ENCODE data around the gene SLC29A1.

DNA sequence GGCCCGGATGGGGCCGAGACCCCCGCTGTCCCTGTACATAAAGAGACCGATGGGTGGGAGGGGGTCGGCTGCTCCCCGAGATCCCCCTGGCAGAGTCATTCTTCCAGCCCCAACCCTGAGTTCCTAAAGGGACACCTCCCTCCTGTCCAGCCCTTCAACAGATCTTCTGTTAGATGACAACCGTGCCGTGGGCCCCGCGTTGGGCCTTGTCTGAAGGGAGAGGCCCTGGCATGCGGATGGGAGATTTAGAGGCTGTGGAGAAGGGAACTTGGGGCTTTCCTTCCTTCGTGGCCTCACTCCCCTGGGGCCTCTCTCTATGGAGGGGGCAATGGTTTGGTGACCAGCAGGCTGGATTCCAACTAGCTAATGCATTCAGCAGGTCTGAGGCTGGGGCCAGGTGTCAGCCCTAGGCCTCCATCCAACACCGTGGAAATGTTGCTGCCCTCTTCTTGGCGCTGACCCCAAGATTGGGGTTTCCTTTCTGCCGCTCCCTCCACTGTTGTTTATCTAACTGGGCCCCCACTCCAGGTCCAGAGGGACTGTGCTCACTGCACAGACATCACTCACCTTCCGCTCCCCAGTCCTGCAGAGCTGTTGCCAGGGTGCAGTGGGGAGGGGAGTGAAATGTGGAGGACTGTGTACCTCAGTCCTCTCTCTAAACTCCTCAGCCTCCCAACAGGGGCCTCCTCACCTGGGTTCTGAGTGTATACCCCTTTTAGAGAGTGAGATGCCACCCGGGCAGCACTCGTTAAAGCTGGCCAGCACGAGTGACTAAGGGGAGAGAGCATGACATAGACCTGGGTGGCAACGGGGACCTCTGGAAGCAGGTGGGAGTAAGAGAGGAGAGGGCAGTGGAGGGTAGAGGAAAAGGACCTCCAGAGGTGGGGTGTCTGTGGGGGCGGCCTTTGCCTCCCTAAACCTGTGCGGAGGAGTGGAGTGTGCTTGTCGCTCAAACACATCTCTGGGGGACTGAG, 53.6 kb downstream of the SLC29A1 start:
- TF ChIP-seq GTF2F1 (IDR thresholded peaks at IDR 0.05; ENCODE audit: borderline replicate concordance, low read depth, low read length) (no peak), POU5F1 (IDR thresholded peaks at IDR 0.05; ENCODE audit: low read depth, low read length) (no peak)
- TF ChIP-seq, protein P1, sequence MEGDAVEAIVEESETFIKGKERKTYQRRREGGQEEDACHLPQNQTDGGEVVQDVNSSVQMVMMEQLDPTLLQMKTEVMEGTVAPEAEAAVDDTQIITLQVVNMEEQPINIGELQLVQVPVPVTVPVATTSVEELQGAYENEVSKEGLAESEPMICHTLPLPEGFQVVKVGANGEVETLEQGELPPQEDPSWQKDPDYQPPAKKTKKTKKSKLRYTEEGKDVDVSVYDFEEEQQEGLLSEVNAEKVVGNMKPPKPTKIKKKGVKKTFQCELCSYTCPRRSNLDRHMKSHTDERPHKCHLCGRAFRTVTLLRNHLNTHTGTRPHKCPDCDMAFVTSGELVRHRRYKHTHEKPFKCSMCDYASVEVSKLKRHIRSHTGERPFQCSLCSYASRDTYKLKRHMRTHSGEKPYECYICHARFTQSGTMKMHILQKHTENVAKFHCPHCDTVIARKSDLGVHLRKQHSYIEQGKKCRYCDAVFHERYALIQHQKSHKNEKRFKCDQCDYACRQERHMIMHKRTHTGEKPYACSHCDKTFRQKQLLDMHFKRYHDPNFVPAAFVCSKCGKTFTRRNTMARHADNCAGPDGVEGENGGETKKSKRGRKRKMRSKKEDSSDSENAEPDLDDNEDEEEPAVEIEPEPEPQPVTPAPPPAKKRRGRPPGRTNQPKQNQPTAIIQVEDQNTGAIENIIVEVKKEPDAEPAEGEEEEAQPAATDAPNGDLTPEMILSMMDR (IDR thresholded peaks at IDR 0.05; ENCODE audit: control extremely low read depth in 1 of 3, insufficient read depth in 1 of 3, low read depth in 1 of 3, low read length in 3 of 3), result no peak
